ENCODE results near the gene PLCL1.

DNA sequence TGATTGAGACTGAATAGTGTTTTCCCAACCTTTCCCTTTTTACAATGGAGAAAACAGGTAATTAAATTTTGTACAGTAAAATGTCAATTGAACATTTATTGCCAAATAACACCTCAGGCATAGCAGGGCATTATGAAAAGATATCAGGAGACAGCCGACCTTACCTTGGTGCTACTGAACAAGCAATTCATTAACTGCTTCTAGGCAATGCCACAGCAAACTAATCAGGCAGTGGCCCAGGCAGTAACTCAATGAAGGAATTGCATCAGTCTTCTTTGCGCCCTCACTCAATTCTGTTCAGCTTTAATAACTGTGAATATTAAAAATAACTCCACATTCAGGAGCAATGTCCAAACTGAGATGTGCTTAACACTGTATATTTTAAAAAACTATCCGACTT is 6.1 kb downstream of the PLCL1 start:
- TF ChIP-seq EZH2 (IDR thresholded peaks at IDR 0.05; ENCODE audit: insufficient read depth, poor library complexity, severe bottlenecking) (no peak), EZH2phosphoT487 (IDR thresholded peaks at IDR 0.05; ENCODE audit: insufficient read depth, low read depth) (no peak)

Measured in GM23248 (cell line).